Naive thymus-derived CD8-positive, alpha-beta T cell (primary cell): Measurements from ENCODE around the gene DMAP1. TPM values are rescaled to one million over a fixed set of nuclear protein-coding genes. Genes with fewer than 3 reads are reported as not detected.

Experiments used
- ATAC-seq, 2 donors: fragments of 150-1000 bp; cut with Tn5 transposase in 1 of 2; sonication (Bioruptor Pico), chemical (Tn5 transposase) in 1 of 2; 1 replicate in 1 of 2; 2 replicates in 1 of 2; pipeline ENCODE4 v1.10.0; 2021; ENCODE audit warnings: mild to moderate bottlenecking in 2 of 2, moderate library complexity in 2 of 2
- POLR2A ChIA-PET: fragments of 350-600 bp; sonication (Branson Sonifier 250); formaldehyde crosslinking; loops from one replicate; lab custom pipeline; 2021; ENCODE audit warnings: antibody characterized with exemption; lab: Charles Lee
- DNase-seq, 10 donors: peaks; one replicate each; pipeline versions ENCODE4 v3.0.0 to v3.0.0-alpha.2; 2020 to 2022
- H3K27ac Mint-ChIP-seq, 10 donors: one replicate each; pipeline ENCODE4 v1.8.0; 2020 to 2022; ENCODE audit warnings: mild to moderate bottlenecking in 10 of 10, mixed read lengths in 10 of 10, moderate library complexity in 4 of 10, inconsistent platforms in 1 of 10
- H3K27me3 Mint-ChIP-seq, 5 donors: one replicate each; pipeline ENCODE4 v1.8.0; 2021 to 2022; ENCODE audit warnings: mixed read lengths in 5 of 5
- H3K36me3 Mint-ChIP-seq, 3 donors: one replicate each; pipeline ENCODE4 v1.8.0; 2020 to 2022; ENCODE audit warnings: mixed read lengths in 3 of 3, mild to moderate bottlenecking in 2 of 3, inconsistent platforms in 1 of 3
- H3K4me1 Mint-ChIP-seq, 4 donors: one replicate each; pipeline ENCODE4 v1.8.0; 2021 to 2022; ENCODE audit warnings: mixed read lengths in 4 of 4
- H3K4me3 Mint-ChIP-seq, 10 donors: one replicate each; pipeline ENCODE4 v1.8.0; 2020 to 2022; ENCODE audit warnings: mild to moderate bottlenecking in 10 of 10, mixed read lengths in 10 of 10, moderate library complexity in 6 of 10, inconsistent platforms in 1 of 10
- H3K9me3 Mint-ChIP-seq, 9 donors: one replicate each; pipeline ENCODE4 v1.8.0; 2020 to 2022; ENCODE audit warnings: mixed read lengths in 9 of 9, mild to moderate bottlenecking in 3 of 9, inconsistent platforms in 1 of 9, moderate library complexity in 1 of 9
- polyA plus RNA-seq, 3 donors: library from polyadenylated mRNA; unstranded; fragments of 300-500 nt; fragmentation: Illumina TruSeq; gene quantifications; one replicate each; pipeline ENCODE4 v1.2.3, GENCODE V29; 2021
- total RNA-seq, 8 experiments: library from RNA in 2 of 8; stranded (reverse) in 2 of 8; gene quantifications; one replicate each; pipeline ENCODE4 v1.2.3 and lab custom pipeline; 2021 to 2026

The DMAP1 gene
- total and polyA plus RNA-seq, 5 experiments from 2014 or later, result 32.6 to 96.0 (median 44.4) TPM

DNA sequence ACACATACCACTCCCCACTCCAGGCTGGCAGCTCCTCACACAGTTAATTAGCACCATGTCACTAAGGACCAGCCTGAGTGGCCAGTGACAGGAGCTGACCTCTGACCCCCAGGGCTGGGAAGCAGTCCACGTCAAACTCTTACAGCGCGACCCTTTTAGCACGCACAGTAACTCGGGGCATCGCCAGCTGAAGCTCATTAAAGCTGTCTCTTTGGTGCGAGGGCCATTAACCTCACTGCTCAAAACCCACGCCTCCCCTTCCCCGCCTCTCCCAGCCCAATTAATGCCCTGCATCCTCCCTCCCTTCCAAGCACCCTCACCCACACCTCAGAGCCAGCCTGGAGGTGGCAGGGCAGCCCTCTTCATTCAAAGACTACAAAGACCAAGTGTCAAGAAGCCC is 31.7 kb downstream of the DMAP1 start:
- no peaks in the 10 kb centered on the region for H3K9me3 Mint-ChIP-seq
- peaks cover 7 to 23% (median 13%) of the 10 kb centered on the region in 4 donors for H3K4me1 Mint-ChIP-seq
- H3K4me3 Mint-ChIP-seq, result no peak overlapping the region
- DNase-seq, result no peak
- H3K36me3 Mint-ChIP-seq, result peaks cover 0 to 38% (median 0%) of the 10 kb centered on the region in 3 donors
- no peaks in the 10 kb centered on the region for H3K27me3 Mint-ChIP-seq
- POLR2A ChIA-PET, result no interaction called here
- ATAC-seq, result no peak
- H3K27ac Mint-ChIP-seq, result peak overlapping the region in 3 of 10 donors; percentile 28 to 89 (median 58)

GRCh38 chr1:44246806-44247205 is 33.5 kb downstream of the DMAP1 start:
- peak overlapping the region in 2 of 10 donors; percentile 24 to 26 for H3K27ac Mint-ChIP-seq
- peaks cover 0 to 18% (median under 1%) of the 10 kb centered on the region in 4 donors for H3K4me1 Mint-ChIP-seq
- H3K27me3 Mint-ChIP-seq, result no peaks in the 10 kb centered on the region
- no peaks in the 10 kb centered on the region for H3K9me3 Mint-ChIP-seq
- POLR2A ChIA-PET, result no interaction called here
- peaks cover 0 to 31% (median 0%) of the 10 kb centered on the region in 3 donors for H3K36me3 Mint-ChIP-seq
- DNase-seq, result no peak
- no peak for ATAC-seq
- no peak overlapping the region for H3K4me3 Mint-ChIP-seq

DNA sequence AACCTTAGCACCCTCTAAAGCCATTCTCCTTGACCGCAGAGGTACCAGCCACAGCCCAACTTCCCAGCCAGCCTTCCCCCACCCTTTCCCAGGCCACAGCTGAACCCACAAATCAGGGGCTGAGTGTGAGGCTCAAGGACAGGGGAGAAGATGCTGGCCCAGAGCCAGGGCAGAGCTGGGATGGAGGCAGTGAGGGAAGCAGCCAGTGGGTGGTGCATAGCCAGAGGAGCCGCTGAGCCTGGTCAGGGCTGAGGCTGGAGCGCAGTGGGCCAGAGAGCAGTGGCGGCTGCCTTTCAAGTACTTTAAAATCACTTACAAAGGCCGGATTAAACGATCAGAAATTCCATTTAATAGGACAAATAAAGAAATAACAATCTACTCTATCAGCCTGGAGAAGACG is 36.3 kb downstream of the DMAP1 start:
- Mint-ChIP-seq H3K27ac (no peak overlapping the region), H3K27me3 (no peaks in the 10 kb centered on the region), H3K4me1 (peaks cover 0 to 14% (median 0%) of the 10 kb centered on the region in 4 donors), H3K36me3 (peaks cover 0 to 23% (median 0%) of the 10 kb centered on the region in 3 donors), H3K9me3 (no peaks in the 10 kb centered on the region), H3K4me3 (no peak overlapping the region)
- ATAC-seq (no peak), DNase-seq (no peak)
- POLR2A ChIA-PET, result no interaction called here

GRCh38 chr1:44250068-44250781 is 37.0 kb downstream of the DMAP1 start:
- DNase-seq, result no peak
- Mint-ChIP-seq H3K36me3 (peaks cover 0 to 21% (median 0%) of the 10 kb centered on the region in 3 donors), H3K4me3 (no peak overlapping the region), H3K4me1 (peaks cover 0 to 10% (median 0%) of the 10 kb centered on the region in 4 donors), H3K9me3 (no peaks in the 10 kb centered on the region), H3K27me3 (no peaks in the 10 kb centered on the region), H3K27ac (no peak overlapping the region)
- no peak for ATAC-seq
- POLR2A ChIA-PET, result no interaction called here

DNA sequence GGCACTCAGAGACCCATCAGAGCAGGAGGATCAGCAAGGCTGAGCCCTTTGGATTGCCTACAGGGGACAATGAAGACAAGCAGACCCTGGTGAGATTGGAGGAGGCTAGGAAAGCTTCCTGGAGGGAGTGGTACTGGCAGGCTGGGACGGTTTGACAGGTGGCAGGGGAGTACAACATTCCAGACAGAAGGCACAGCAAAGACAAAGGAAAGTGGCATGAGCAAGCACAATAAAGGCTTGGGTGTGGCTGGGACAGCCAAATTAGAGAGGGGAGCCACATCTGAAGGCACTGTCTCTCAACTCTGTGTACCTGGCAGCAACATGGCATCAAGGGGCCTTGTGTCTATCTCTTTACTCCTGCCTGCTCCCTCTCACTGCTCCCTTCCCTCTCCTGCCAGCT is 38.2 kb downstream of the DMAP1 start:
- POLR2A ChIA-PET, result no interaction called here
- DNase-seq (no peak), ATAC-seq (no peak)
- Mint-ChIP-seq H3K9me3 (no peaks in the 10 kb centered on the region), H3K27me3 (no peaks in the 10 kb centered on the region), H3K4me3 (no peak overlapping the region), H3K4me1 (peaks cover 0 to 5% (median 0%) of the 10 kb centered on the region in 4 donors), H3K27ac (peak overlapping the region in 2 of 10 donors; percentile 2 to 12), H3K36me3 (peaks cover 0 to 14% (median 0%) of the 10 kb centered on the region in 3 donors)

DNA sequence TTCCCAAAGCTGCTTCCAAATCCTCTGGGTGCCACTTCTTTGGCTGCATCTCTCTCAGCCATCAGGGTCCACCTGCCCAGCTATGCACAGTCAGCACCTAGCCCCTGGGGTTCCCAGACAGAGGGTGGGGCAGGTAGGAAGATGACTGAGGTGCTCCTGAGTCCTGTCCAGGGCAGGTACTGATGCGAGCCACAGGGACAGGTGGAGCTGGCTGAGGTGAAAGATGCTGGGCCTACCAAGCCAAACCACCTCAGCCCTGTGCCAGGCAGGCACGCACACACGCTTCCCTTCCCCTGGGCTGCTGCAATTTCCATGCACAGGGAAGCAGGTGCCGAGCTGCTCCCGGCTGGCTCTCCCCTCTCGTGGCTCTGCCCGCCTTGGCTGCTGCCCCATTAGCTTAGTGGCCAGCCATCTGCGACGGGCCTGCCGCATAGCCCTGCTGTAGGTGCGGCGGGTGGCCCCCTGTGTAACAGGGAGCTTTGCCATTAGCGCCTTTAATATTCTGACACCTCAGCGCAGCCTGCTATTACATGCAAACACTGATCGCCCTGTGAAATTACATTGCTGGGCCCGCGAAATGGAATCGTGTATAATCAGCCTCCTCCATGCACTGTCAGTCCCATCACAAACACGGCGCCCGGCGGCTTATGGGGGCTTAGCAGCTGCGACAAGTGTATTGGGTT is 38.9 kb downstream of the DMAP1 start:
- H3K27ac Mint-ChIP-seq, result no peak overlapping the region
- no peak overlapping the region for H3K4me3 Mint-ChIP-seq
- no peaks in the 10 kb centered on the region for H3K27me3 Mint-ChIP-seq
- no peaks in the 10 kb centered on the region for H3K9me3 Mint-ChIP-seq
- peaks cover 0 to 5% (median 0%) of the 10 kb centered on the region in 4 donors for H3K4me1 Mint-ChIP-seq
- ATAC-seq (no peak), DNase-seq (no peak)
- peaks cover 0 to 19% (median 0%) of the 10 kb centered on the region in 3 donors for H3K36me3 Mint-ChIP-seq
- POLR2A ChIA-PET, result no interaction called here

GRCh38 chr1:44254392-44254910 is 41.2 kb downstream of the DMAP1 start:
- ATAC-seq, result no peak
- Mint-ChIP-seq H3K9me3 (no peaks in the 10 kb centered on the region), H3K27ac (no peak overlapping the region), H3K4me1 (peaks cover 0 to 5% (median 0%) of the 10 kb centered on the region in 4 donors), H3K27me3 (no peaks in the 10 kb centered on the region), H3K36me3 (peaks cover 0 to 20% (median 0%) of the 10 kb centered on the region in 3 donors), H3K4me3 (no peak overlapping the region)
- DNase-seq, result no peak
- POLR2A ChIA-PET, result no interaction called here

DNA sequence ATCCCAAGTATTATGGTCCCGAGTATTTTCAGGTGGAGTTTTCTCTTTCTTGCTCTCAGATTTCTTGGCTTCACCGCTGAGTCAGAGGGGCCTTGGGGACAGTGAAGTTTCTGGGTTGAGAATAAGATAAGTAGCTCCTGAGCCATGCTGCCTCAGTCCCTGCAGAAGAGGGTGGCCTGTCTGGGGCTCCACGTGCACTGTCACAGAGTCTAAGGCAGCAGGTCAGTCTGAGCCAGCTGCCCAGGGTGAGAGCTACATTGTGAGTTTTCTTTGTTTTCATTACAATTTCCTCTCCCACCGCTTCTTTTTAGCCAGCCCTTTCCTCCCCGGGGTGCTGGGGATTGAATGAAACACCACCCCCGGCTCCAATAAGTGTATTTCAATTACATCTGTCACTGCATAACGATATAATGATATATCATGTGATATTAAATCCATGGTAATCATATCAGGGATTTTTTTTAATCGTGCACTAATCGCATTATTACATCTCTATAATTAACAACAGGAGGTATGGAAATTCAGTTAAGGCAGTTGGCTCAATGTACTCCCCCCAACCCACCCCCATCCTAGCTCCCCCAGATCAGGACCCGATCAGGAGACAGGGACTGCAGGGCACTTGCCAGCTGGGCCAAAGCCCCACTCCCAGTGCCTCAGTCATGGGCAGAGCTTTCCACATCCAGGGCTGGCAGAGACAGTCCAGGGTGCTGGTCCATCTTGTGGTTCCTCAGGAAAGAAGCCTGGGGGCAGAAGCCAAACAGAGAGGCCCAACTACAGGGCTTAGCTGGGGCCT is 43.7 kb downstream of the DMAP1 start:
- POLR2A ChIA-PET, result no interaction called here
- no peak overlapping the region for H3K4me3 Mint-ChIP-seq
- no peak for ATAC-seq
- peaks cover 0 to 12% (median 2%) of the 10 kb centered on the region in 4 donors for H3K4me1 Mint-ChIP-seq
- DNase-seq, result no peak
- no peaks in the 10 kb centered on the region for H3K27me3 Mint-ChIP-seq
- H3K9me3 Mint-ChIP-seq, result no peaks in the 10 kb centered on the region
- H3K27ac Mint-ChIP-seq, result no peak overlapping the region
- H3K36me3 Mint-ChIP-seq, result peaks cover 0 to 21% (median 1%) of the 10 kb centered on the region in 3 donors

DNA sequence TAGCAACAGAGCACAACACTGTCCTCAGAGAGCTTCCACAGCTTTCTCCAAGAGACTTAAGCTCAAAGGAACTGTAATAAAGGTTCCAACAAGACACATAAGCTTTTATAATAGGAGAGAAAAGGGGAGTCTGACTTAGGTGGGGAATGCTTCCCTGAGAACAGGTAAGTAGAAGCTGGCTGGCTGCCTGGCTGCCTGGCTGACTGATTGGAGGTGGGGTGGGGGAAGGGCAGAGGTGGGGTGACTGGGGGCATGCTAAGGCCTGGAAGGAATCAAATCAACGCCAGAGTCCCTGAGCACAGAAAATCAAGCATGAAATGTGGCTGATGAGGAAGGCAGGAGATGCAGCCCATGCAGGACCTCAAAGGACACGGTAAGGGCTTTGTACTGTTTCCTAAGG is 45.8 kb downstream of the DMAP1 start:
- DNase-seq, result no peak
- POLR2A ChIA-PET, result no interaction called here
- H3K4me3 Mint-ChIP-seq, result no peak overlapping the region
- peaks cover 0 to 28% (median 1%) of the 10 kb centered on the region in 3 donors for H3K36me3 Mint-ChIP-seq
- H3K27me3 Mint-ChIP-seq, result no peaks in the 10 kb centered on the region
- no peaks in the 10 kb centered on the region for H3K9me3 Mint-ChIP-seq
- no peak overlapping the region for H3K27ac Mint-ChIP-seq
- H3K4me1 Mint-ChIP-seq, result peaks cover 9 to 16% (median 13%) of the 10 kb centered on the region in 4 donors
- no peak for ATAC-seq

DNA sequence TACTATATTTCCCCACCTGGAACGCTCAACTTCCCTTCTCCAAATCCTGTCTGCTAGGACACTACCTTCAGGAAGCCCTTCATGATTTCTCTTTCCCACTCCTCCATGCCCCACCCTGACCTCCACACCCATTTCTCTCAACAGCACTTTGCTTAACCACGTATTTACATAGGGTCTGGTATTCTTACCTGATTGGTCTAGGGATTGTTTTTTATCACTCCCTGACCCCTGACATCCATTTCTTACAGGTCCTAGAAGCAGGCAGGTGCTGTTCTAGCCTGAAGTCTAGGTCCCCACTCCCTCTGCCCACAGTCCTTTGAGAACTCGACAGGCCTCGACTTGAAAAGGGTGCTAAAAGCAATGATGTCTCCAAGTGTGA is 47.5 kb downstream of the DMAP1 start:
- H3K27me3 Mint-ChIP-seq, result no peaks in the 10 kb centered on the region
- H3K4me3 Mint-ChIP-seq, result no peak overlapping the region
- peaks cover 0 to 30% (median 1%) of the 10 kb centered on the region in 3 donors for H3K36me3 Mint-ChIP-seq
- H3K4me1 Mint-ChIP-seq, result peaks cover 16 to 28% (median 22%) of the 10 kb centered on the region in 4 donors
- no peaks in the 10 kb centered on the region for H3K9me3 Mint-ChIP-seq
- POLR2A ChIA-PET, result no interaction called here
- DNase-seq, result no peak
- H3K27ac Mint-ChIP-seq, result peak overlapping the region in 1 of 10 donors; percentile 17
- ATAC-seq, result no peak

DNA sequence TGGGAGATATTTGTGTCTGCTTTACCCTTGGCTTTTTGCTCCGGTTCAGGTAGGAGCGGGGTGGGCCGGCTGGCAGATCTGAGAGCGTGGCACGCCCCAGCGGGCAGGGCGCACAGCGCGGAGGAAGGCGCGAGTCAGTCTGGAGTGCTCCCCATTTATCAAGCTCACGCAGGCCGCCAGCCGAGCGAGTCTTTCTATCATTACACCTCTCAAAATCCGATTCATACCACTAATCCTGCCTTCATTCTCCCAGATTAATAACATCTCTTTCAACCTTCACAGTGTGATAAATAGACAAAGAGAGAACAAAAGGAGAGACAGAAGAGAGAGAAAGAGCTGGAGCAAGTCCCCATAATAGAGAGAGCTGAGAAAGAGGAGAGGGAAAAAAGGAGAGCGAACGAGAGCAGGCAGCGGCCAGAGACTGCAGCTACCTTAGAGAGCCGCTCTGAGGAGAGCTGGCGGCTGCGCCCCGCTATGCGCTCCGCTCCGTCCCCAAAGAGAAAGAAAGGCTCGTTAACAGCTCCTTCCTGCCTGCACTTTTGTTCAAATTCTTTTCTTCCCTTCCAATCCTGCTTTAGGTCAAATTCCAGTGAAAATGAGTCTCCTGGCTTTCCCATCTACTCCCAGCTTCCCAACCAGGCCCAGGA is 48.0 kb downstream of the DMAP1 start:
- peak overlapping the region in 1 of 10 donors; percentile 17 for H3K27ac Mint-ChIP-seq
- DNase-seq, result no peak
- no peaks in the 10 kb centered on the region for H3K9me3 Mint-ChIP-seq
- peaks cover 0 to 30% (median 1%) of the 10 kb centered on the region in 3 donors for H3K36me3 Mint-ChIP-seq
- no peak for ATAC-seq
- H3K27me3 Mint-ChIP-seq, result no peaks in the 10 kb centered on the region
- no peak overlapping the region for H3K4me3 Mint-ChIP-seq
- POLR2A ChIA-PET, result interaction anchor here (0.6 kb wide), 1 partner anchor 583 kb away, joined by 6 read pairs; no protein-coding TSS in a partner anchor
- peaks cover 18 to 33% (median 23%) of the 10 kb centered on the region in 4 donors for H3K4me1 Mint-ChIP-seq

GRCh38 chr1:44261962-44262361 is 48.7 kb downstream of the DMAP1 start:
- Mint-ChIP-seq H3K4me3 (no peak overlapping the region), H3K9me3 (no peaks in the 10 kb centered on the region), H3K36me3 (peaks cover 0 to 27% (median 1%) of the 10 kb centered on the region in 3 donors), H3K27ac (peak overlapping the region in 2 of 10 donors; percentile 5 to 24), H3K27me3 (no peaks in the 10 kb centered on the region), H3K4me1 (peaks cover 20 to 34% (median 24%) of the 10 kb centered on the region in 4 donors)
- DNase-seq, result no peak
- POLR2A ChIA-PET, result no interaction called here
- ATAC-seq, result no peak
